ENCODE measurements around the gene GNB1L. TPM values are rescaled to one million over a fixed set of nuclear protein-coding genes. Genes with fewer than 3 reads are reported as not detected.

The GNB1L gene
- polyA plus RNA-seq, 1 donor from 2014 or later, result 16.5 TPM

DNA sequence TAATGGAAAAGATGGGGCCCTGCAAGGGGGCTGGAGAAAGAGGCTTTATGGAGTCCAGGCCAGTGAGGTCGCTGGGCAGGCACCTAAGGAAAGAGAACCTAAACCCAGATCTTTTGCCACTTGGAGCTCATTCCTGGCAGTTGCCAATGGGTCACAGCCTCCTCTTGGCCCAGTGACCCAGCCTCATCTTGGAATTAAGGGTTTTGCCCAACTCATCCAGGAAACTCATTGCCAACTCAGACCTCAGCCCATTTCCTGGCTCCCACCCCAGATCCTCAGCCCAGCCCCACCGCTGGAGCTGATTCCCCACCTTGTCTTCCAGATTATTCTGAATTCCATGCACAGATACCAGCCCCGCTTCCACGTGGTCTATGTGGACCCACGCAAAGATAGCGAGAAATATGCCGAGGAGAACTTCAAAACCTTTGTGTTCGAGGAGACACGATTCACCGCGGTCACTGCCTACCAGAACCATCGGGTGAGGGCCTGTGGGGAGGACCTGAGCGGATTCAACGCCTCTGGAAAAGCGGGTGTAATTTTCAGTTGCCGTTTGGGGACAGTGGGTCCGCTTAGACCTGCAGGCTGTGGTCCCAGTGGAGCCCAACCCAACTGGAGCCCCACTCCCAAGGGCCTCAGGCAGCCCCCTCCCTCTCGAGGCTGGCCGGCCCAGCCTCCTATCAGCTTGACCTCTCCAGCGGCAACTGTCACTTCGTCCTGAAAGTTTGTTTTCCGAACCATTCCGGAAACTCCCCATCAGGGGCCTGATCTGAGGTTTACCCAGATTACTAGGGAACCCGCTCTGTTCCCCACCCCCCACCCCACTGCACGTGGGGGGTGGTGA lies 89.8 kb downstream of the GNB1L start:
- H3K4me2 ChIP-seq (ENCODE audit: low read length), result no peak overlapping the region
- no peaks in the 10 kb centered on the region for H4K20me1 ChIP-seq (ENCODE audit: insufficient read depth)
- H3K79me2 ChIP-seq (replicated peaks; ENCODE audit: insufficient read depth, low read length), result no peaks in the 10 kb centered on the region
- no peak overlapping the region for H3K27ac ChIP-seq (ENCODE audit: low read length)
- H3F3A ChIP-seq (ENCODE audit: insufficient read depth, low read length, poor library complexity, severe bottlenecking), result no peaks in the 10 kb centered on the region
- no peaks in the 10 kb centered on the region for H3K36me3 ChIP-seq (ENCODE audit: insufficient read depth, low read length)
- no peaks in the 10 kb centered on the region for H3K9me2 ChIP-seq (ENCODE audit: insufficient read depth, low read length)
- H3K9ac ChIP-seq (ENCODE audit: low read length), result no peak overlapping the region
- TF ChIP-seq EZH2 (IDR thresholded peaks at IDR 0.05; ENCODE audit: borderline replicate concordance, insufficient read depth, low read length, poor library complexity, severe bottlenecking) (no peak), EP300 (conservative IDR thresholded peaks at IDR 0.05; ENCODE audit: poor library complexity, severe bottlenecking) (no peak), TAF1 (IDR thresholded peaks at IDR 0.05; ENCODE audit: low read depth) (no peak), SMC3 (conservative IDR thresholded peaks at IDR 0.05; ENCODE audit: poor library complexity) (no peak), MXI1 (conservative IDR thresholded peaks at IDR 0.05; ENCODE audit: poor library complexity, severe bottlenecking) (no peak), RAD21 (conservative IDR thresholded peaks at IDR 0.05) (no peak), POLR2AphosphoS5 (IDR thresholded peaks at IDR 0.05) (no peak)
- TF ChIP-seq, protein P1, sequence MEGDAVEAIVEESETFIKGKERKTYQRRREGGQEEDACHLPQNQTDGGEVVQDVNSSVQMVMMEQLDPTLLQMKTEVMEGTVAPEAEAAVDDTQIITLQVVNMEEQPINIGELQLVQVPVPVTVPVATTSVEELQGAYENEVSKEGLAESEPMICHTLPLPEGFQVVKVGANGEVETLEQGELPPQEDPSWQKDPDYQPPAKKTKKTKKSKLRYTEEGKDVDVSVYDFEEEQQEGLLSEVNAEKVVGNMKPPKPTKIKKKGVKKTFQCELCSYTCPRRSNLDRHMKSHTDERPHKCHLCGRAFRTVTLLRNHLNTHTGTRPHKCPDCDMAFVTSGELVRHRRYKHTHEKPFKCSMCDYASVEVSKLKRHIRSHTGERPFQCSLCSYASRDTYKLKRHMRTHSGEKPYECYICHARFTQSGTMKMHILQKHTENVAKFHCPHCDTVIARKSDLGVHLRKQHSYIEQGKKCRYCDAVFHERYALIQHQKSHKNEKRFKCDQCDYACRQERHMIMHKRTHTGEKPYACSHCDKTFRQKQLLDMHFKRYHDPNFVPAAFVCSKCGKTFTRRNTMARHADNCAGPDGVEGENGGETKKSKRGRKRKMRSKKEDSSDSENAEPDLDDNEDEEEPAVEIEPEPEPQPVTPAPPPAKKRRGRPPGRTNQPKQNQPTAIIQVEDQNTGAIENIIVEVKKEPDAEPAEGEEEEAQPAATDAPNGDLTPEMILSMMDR (IDR thresholded peaks at IDR 0.05; ENCODE audit: poor library complexity, severe bottlenecking), result no peak
- TF ChIP-seq, protein P2, sequence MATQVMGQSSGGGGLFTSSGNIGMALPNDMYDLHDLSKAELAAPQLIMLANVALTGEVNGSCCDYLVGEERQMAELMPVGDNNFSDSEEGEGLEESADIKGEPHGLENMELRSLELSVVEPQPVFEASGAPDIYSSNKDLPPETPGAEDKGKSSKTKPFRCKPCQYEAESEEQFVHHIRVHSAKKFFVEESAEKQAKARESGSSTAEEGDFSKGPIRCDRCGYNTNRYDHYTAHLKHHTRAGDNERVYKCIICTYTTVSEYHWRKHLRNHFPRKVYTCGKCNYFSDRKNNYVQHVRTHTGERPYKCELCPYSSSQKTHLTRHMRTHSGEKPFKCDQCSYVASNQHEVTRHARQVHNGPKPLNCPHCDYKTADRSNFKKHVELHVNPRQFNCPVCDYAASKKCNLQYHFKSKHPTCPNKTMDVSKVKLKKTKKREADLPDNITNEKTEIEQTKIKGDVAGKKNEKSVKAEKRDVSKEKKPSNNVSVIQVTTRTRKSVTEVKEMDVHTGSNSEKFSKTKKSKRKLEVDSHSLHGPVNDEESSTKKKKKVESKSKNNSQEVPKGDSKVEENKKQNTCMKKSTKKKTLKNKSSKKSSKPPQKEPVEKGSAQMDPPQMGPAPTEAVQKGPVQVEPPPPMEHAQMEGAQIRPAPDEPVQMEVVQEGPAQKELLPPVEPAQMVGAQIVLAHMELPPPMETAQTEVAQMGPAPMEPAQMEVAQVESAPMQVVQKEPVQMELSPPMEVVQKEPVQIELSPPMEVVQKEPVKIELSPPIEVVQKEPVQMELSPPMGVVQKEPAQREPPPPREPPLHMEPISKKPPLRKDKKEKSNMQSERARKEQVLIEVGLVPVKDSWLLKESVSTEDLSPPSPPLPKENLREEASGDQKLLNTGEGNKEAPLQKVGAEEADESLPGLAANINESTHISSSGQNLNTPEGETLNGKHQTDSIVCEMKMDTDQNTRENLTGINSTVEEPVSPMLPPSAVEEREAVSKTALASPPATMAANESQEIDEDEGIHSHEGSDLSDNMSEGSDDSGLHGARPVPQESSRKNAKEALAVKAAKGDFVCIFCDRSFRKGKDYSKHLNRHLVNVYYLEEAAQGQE (IDR thresholded peaks at IDR 0.05; ENCODE audit: borderline replicate concordance), result no peak
- no peak overlapping the region for H3K4me3 ChIP-seq (ENCODE audit: low read length)
- no peaks in the 10 kb centered on the region for H3K9me3 ChIP-seq (ENCODE audit: low read length)
- H3K27me3 ChIP-seq (ENCODE audit: insufficient read depth, low read depth, low read length), result peaks cover 90% of the 10 kb centered on the region
- no peak overlapping the region for H2AFZ ChIP-seq (ENCODE audit: low read depth, low read length)

DNA sequence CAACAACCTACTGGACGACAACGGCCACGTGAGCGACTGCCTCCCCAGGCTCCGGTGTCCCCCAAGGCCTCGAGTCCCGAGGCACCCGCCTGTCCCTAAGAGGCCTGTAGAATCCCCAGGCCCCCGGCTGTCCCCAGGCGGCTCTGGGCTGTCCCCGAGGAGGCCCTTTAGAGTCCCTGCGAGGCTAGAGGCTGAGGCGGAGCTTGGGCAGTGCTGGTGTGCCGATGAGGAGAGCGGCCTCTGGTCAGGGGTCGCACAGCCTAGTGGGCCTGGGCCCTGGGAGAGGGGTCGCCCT lies 90.4 kb downstream of the GNB1L start:
- no peak overlapping the region for H3K9ac ChIP-seq (ENCODE audit: low read length)
- no peaks in the 10 kb centered on the region for H3K9me2 ChIP-seq (ENCODE audit: insufficient read depth, low read length)
- TF ChIP-seq, protein P2 (IDR thresholded peaks at IDR 0.05; ENCODE audit: borderline replicate concordance), result no peak
- TF ChIP-seq SMC3 (conservative IDR thresholded peaks at IDR 0.05; ENCODE audit: poor library complexity) (no peak), EP300 (conservative IDR thresholded peaks at IDR 0.05; ENCODE audit: poor library complexity, severe bottlenecking) (no peak), RAD21 (conservative IDR thresholded peaks at IDR 0.05) (no peak), POLR2AphosphoS5 (IDR thresholded peaks at IDR 0.05) (no peak), EZH2 (IDR thresholded peaks at IDR 0.05; ENCODE audit: borderline replicate concordance, insufficient read depth, low read length, poor library complexity, severe bottlenecking) (no peak)
- TF ChIP-seq, protein P1 (IDR thresholded peaks at IDR 0.05; ENCODE audit: poor library complexity, severe bottlenecking), result no peak
- no peak overlapping the region for H3K4me2 ChIP-seq (ENCODE audit: low read length)
- no peak overlapping the region for H3K4me3 ChIP-seq (ENCODE audit: low read length)
- no peak overlapping the region for H3K27ac ChIP-seq (ENCODE audit: low read length)
- H4K20me1 ChIP-seq (ENCODE audit: insufficient read depth), result no peaks in the 10 kb centered on the region
- peaks cover 90% of the 10 kb centered on the region for H3K27me3 ChIP-seq (ENCODE audit: insufficient read depth, low read depth, low read length)
- no peaks in the 10 kb centered on the region for H3K36me3 ChIP-seq (ENCODE audit: insufficient read depth, low read length)
- no peaks in the 10 kb centered on the region for H3K79me2 ChIP-seq (replicated peaks; ENCODE audit: insufficient read depth, low read length)
- no peaks in the 10 kb centered on the region for H3F3A ChIP-seq (ENCODE audit: insufficient read depth, low read length, poor library complexity, severe bottlenecking)
- H2AFZ ChIP-seq (ENCODE audit: low read depth, low read length), result no peak overlapping the region
- H3K9me3 ChIP-seq (ENCODE audit: low read length), result no peaks in the 10 kb centered on the region
